ENCODE results near the gene DLX1.
"Not testable (repeated sequence)": the region's sequence is repeated elsewhere in the genome, so short reads cannot be mapped to it uniquely, and the experiment has no call there.

Gene DLX1

DNA sequence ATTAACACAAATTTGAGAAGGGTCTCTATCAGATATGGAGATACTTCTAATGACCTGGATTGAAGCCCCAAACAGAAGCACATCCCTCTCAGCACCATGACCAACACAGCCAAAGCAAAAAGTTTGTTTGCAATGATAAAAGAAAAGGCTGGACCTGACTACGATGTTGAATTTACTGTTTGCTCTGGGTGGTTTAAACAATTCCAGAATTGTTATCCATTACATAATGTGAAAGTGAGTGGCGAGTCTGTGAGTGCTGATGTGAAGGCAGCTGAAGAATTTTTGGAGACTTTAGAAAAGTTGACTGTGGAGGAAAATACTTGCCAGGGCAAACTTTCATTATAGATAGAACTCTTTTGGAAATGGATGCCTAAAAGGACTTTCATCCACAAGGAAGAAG is 34.8 kb downstream of the DLX1 start:
- no peak for DNase-seq

DNA sequence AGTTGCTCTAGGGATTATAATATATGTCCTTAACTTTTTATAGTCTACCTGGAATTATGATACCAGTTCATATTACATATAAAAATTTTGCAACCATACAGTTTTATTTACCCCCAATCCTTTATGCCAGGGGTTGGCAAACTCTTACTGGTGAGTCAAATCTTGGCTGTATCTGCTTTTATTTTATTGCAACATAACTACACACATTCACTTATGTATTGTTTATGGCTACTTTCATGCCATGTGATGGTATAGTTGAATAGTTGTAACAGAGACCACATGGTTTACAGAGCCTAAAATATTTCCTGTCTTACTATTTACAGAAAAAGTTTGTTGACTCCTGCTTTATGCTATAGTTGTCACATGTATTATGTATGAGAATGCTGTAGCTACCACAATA is 43.2 kb downstream of the DLX1 start:
- no peak for DNase-seq

DNA sequence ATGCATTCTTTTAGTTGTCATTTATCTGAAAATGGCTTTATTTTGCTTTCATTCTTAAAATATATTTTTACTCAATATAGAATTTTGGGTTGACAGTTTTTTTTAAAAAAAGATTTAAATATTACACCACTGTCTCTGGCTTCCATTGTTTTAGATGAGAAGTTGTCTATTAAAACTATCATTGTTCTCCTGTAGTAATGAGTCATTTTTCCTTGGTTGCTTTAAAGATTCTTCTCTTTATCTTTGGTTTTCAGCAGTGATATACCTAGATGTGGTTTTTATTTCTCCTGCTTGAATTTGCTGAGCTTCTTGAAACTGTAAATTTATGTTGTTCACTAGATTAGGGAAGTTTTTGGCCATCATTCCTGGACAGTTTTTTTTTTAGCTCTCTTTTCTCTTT is 44.1 kb downstream of the DLX1 start:
- no peak for DNase-seq

DNA sequence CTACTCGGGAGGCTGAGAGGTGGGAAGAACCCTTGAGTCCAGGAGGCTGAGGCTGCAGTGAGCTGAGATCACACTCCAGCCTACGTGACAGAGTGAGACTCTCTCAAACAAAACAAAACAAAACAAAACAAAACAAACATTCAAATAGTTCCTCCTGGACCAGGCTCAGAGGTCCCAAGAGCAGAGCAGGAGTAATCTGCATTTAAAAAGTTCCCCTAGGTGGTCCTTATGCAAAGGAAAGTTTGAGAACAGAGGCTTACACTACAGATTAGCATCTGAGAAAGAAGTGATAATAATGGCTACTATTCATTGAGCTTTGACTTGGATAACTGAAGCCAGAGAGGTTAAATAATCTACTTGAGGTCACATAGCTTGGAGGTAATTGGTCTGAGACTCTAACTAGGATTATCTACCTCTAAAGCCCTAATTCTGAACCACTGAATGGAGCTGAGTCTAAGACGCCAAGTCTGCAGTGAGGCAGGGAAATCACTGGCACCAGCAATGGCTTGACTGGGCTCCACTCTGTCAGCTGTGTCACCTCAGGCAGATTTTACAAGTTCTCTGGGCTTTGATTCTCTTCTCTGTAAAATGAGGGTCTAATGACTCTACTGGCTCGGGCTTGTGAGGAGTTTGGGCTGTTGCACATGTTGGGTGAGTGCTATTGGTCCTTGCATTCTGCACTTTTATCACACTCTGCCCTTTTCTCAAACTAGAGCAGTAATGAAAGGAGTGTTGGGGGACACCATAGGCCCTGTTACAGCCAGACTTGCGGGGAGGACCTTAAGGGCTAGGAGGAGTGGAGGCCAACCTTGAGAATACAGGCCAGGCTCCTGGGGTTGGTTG is 46.6 kb downstream of the DLX1 start:
- no peak for DNase-seq

DNA sequence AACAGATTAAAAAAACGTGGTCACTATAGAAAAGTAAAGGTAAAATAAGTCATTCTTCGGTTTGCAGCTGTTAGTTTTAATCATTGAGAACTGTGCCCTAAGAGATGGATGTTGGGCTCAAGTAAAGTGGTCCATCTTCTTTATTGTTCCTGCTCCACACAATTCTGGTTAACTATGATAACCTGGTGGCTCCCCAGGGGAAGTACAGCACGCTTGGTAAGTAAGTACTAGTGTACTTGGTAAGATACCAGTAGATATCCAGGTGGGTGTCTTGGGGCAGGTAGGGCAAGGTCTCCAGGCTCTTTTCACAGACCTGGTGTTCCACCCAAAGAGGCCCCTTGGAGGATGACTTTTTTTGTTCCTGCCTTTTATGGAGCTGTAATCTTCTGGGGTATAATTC is 49.0 kb downstream of the DLX1 start:
- no peak for DNase-seq

DNA sequence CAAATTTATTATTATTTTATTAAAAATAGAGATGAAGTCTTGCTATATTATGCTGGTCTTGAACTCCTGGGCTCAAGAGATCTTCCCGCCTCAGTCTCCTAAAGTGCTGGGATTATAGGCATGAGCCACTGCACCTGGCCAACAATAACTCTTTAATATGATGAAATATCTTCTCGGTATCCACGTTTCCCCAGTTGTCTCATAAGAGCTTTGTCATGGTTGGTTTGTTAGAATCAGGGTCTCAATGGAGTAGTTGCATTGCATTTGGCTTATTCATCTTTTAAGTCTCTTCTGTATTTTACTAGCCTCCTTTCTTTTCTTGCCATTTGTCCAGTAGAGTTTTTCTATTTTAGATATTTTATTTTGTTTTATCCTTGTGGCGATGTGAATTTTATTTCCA is 50.1 kb downstream of the DLX1 start:
- DNase-seq = no peak

DNA sequence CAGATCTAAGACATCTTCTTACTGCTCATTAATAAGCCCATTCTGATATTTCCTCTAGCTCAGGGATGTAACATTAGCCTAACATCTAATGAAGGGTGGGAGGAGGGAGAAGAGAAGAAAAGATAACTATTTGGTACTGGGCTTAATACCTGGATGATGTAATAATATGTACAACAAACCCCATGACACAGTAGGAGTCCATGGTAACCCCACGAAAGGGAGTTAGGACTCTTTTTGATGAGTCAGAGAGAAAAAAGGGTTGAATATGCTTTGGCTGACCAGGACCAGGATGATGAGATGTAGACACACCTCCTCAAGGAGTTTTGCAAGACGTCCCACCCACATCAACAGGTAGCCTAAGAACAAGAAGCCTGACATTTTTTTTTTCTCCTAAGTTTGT is 51.8 kb downstream of the DLX1 start:
- no peak for DNase-seq

DNA sequence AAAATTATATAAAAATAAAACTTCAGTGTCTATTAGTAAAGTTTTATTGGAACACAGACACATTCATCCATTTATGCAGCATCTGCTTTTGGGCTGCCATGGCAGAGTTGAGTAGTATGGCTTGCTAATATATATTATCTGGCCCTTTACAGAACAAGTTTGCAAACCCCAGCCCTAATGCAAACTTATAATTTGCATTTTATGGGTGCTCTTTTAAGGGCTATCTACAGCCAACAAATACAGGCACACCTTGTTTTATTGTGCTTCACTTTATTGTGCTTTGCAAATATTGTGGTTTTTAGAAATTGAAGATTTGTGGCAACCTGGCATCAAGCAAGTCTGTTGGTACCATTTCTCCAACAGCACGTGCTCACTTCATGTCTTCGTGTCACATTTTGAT is 52.6 kb downstream of the DLX1 start:
- DNase-seq = no peak

DNA sequence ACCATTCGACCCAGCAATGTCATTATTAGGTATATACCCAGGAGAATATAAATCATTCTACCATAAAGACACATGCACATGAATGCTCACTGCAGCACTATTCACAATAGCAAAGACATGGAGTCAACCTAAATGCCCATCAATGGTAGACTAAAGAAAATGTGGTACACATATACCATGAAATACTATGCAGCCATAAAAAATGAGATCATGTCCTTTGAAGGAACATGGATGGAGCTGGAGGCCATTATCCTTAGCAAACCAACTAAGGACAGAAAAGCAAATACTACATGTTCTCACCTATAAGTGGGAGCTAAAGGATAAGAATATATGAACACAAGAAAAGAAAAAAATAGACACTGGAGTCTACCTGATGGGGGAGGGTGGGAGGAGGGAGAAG is 53.4 kb downstream of the DLX1 start:
- not testable (repeated sequence) for DNase-seq

All from activated CD4-positive, alpha-beta T cell treated with anti-CD3 and anti-CD28 coated beads, Interleukin-2, amount 50 U/mL, for 1 hour (primary cell).